ENCODE data around the gene FOXC1.

The FOXC1 gene

GRCh38 chr6:1590580-1590979 is 19.1 kb upstream of the FOXC1 start:
- Histone ChIP-seq H3K27me3 (replicated peaks; ENCODE audit: control insufficient read depth, insufficient read depth, low read length) (0 out of 2 replicates have a peak, but pooled peaks cover 1% of the 10 kb centered on the region), H3K4me3 (replicated peaks; ENCODE audit: low read depth, low read length) (no peak overlapping the region), H3K36me3 (ENCODE audit: control insufficient read depth, insufficient read depth, low read length) (no peaks in the 10 kb centered on the region)
- no peak for TF ChIP-seq CTCF (IDR thresholded peaks at IDR 0.05; ENCODE audit: insufficient read depth, low read length, poor library complexity, severe bottlenecking)
- DNase-seq (ENCODE audit: extremely low read depth, insufficient read length): no peak

GRCh38 chr6:1591243-1591642 is 18.5 kb upstream of the FOXC1 start:
- H3K27me3 ChIP-seq (replicated peaks; ENCODE audit: control insufficient read depth, insufficient read depth, low read length): 0 out of 2 replicates have a peak, but pooled peaks cover 1% of the 10 kb centered on the region
- H3K36me3 ChIP-seq (ENCODE audit: control insufficient read depth, insufficient read depth, low read length): no peaks in the 10 kb centered on the region
- H3K4me3 ChIP-seq (replicated peaks; ENCODE audit: low read depth, low read length): no peak overlapping the region
- TF ChIP-seq CTCF (IDR thresholded peaks at IDR 0.05; ENCODE audit: insufficient read depth, low read length, poor library complexity, severe bottlenecking): no peak
- DNase-seq (ENCODE audit: extremely low read depth, insufficient read length): no peak

- Histone ChIP-seq H3K36me3 (ENCODE audit: control insufficient read depth, insufficient read depth, low read length) (no peaks in the 10 kb centered on the region), H3K27me3 (replicated peaks; ENCODE audit: control insufficient read depth, insufficient read depth, low read length) (0 out of 2 replicates have a peak, but pooled peaks cover 1% of the 10 kb centered on the region), H3K4me3 (replicated peaks; ENCODE audit: low read depth, low read length) (no peak overlapping the region)
- no peak for DNase-seq (ENCODE audit: extremely low read depth, insufficient read length)
- no peak for TF ChIP-seq CTCF (IDR thresholded peaks at IDR 0.05; ENCODE audit: insufficient read depth, low read length, poor library complexity, severe bottlenecking)
Measured at GRCh38 chr6:1591926-1592325, 17.8 kb upstream of the FOXC1 start.

- Histone ChIP-seq H3K4me3 (replicated peaks; ENCODE audit: low read depth, low read length) (no peak overlapping the region), H3K36me3 (ENCODE audit: control insufficient read depth, insufficient read depth, low read length) (no peaks in the 10 kb centered on the region), H3K27me3 (replicated peaks; ENCODE audit: control insufficient read depth, insufficient read depth, low read length) (0 out of 2 replicates have a peak, but pooled peaks cover 1% of the 10 kb centered on the region)
- no peak for DNase-seq (ENCODE audit: extremely low read depth, insufficient read length)
- TF ChIP-seq CTCF (IDR thresholded peaks at IDR 0.05; ENCODE audit: insufficient read depth, low read length, poor library complexity, severe bottlenecking): no peak
Measured at GRCh38 chr6:1592852-1593251, 16.9 kb upstream of the FOXC1 start.

GRCh38 chr6:1593286-1593957 is 16.3 kb upstream of the FOXC1 start:
- H3K27me3 ChIP-seq (replicated peaks; ENCODE audit: control insufficient read depth, insufficient read depth, low read length): 0 out of 2 replicates have a peak, but pooled peaks cover 1% of the 10 kb centered on the region

More at GRCh38 chr6:1593286-1593957, 16.3 kb upstream of the FOXC1 start:
- Histone ChIP-seq H3K4me3 (replicated peaks; ENCODE audit: low read depth, low read length) (no peak overlapping the region), H3K36me3 (ENCODE audit: control insufficient read depth, insufficient read depth, low read length) (no peaks in the 10 kb centered on the region)
- DNase-seq (ENCODE audit: extremely low read depth, insufficient read length): no peak
- no peak for TF ChIP-seq CTCF (IDR thresholded peaks at IDR 0.05; ENCODE audit: insufficient read depth, low read length, poor library complexity, severe bottlenecking)
